HepG2 (cell line): Measurements from ENCODE around the gene SLC22A14. TPM values are rescaled to one million over a fixed set of nuclear protein-coding genes. Genes with fewer than 3 reads are reported as not detected.
A peak's percentile ranks its signal among the peaks of the same experiment; 100 is the strongest.

Experiments used
- CCAR2 ChIP-seq: fragments of 200-400 bp; formaldehyde crosslinking; optimal IDR thresholded peaks from 2 replicates; pipeline ENCODE3; 2018; ENCODE audit warnings: low read depth, mild to moderate bottlenecking, low read length, moderate library complexity
- CENPBD1 ChIP-seq: sonication (generic); formaldehyde crosslinking; IDR thresholded peaks from 2 replicates; pipeline ENCODE4 v1.8.0; 2022; ENCODE audit warnings: missing genetic modification reagents, low read depth, mild to moderate bottlenecking, borderline replicate concordance
- MATR3 ChIP-seq: sonication (generic); formaldehyde crosslinking; IDR thresholded peaks from 2 replicates; pipeline ENCODE4 v1.4.0; 2020; ENCODE audit warnings: missing genetic modification reagents
- MTA3 ChIP-seq: sonication (generic); formaldehyde crosslinking; IDR thresholded peaks from 2 replicates; pipeline ENCODE4 v1.4.0; 2020; ENCODE audit warnings: missing genetic modification reagents
- NCOA5 ChIP-seq: sonication (generic); formaldehyde crosslinking; IDR thresholded peaks from 2 replicates; pipeline ENCODE4 v1.4.0; 2020; ENCODE audit warnings: missing genetic modification reagents
- NFIC ChIP-seq: IDR thresholded peaks from 2 replicates; pipeline ENCODE4 v1.6.1; 2012; ENCODE audit warnings: mild to moderate bottlenecking, low read length, inconsistent platforms
- RARG ChIP-seq: sonication (generic); formaldehyde crosslinking; IDR thresholded peaks from 2 replicates; pipeline ENCODE4 v1.4.0; 2020; ENCODE audit warnings: low read depth, mild to moderate bottlenecking, missing genetic modification reagents
- SMAD3 ChIP-seq: sonication (generic); formaldehyde crosslinking; IDR thresholded peaks from 2 replicates; pipeline ENCODE4 v1.4.0; 2020; ENCODE audit warnings: missing genetic modification reagents
- SMARCE1 ChIP-seq: fragments of 450-650 bp; IDR thresholded peaks from 2 replicates; pipeline ENCODE4 v1.6.1; 2017; ENCODE audit warnings: borderline replicate concordance
- ZBTB26 ChIP-seq: IDR thresholded peaks from 2 replicates; pipeline ENCODE4 v1.6.1; 2016; ENCODE audit warnings: missing compliant biosample characterization, missing genetic modification reagents, borderline replicate concordance
- ZNF17 ChIP-seq: sonication (generic); formaldehyde crosslinking; IDR thresholded peaks from 2 replicates; pipeline ENCODE4 v1.5.0; 2020; ENCODE audit warnings: mild to moderate bottlenecking, missing genetic modification reagents
- ZNF564 ChIP-seq: sonication (generic); formaldehyde crosslinking; IDR thresholded peaks from 2 replicates; pipeline ENCODE4 v1.8.1; 2023; ENCODE audit warnings: mild to moderate bottlenecking, missing genetic modification reagents
- ZNF605 ChIP-seq: sonication (generic); formaldehyde crosslinking; IDR thresholded peaks from 2 replicates; pipeline ENCODE4 v1.8.0; 2022; ENCODE audit warnings: mild to moderate bottlenecking, missing genetic modification reagents
- ZNF720 ChIP-seq: sonication (generic); formaldehyde crosslinking; IDR thresholded peaks from 2 replicates; pipeline ENCODE4 v1.4.0; 2020; ENCODE audit warnings: missing genetic modification reagents
- ZNF772 ChIP-seq: sonication (generic); formaldehyde crosslinking; IDR thresholded peaks from 2 replicates; pipeline ENCODE4 v1.5.0; 2020; ENCODE audit warnings: mild to moderate bottlenecking, missing genetic modification reagents
- ZNF775 ChIP-seq: sonication (generic); formaldehyde crosslinking; IDR thresholded peaks from 2 replicates; pipeline ENCODE4 v1.4.0; 2020; ENCODE audit warnings: missing genetic modification reagents, mild to moderate bottlenecking, moderate library complexity, borderline replicate concordance
- ZNF83 ChIP-seq: sonication (generic); formaldehyde crosslinking; IDR thresholded peaks from 2 replicates; pipeline ENCODE4 v1.4.0; 2020; ENCODE audit warnings: missing genetic modification reagents, mild to moderate bottlenecking, borderline replicate concordance
- ZSCAN25 ChIP-seq: sonication (generic); formaldehyde crosslinking; IDR thresholded peaks from 2 replicates; pipeline ENCODE4 v1.8.0; 2022; ENCODE audit warnings: mild to moderate bottlenecking, missing genetic modification reagents
- polyA plus RNA-seq, 8 experiments: library from polyadenylated mRNA; depleted of rRNA in 3 of 8; stranded (reverse) in 7 of 8; unstranded in 1 of 8; fragments of >200 nt; fragmentation: Illumina TruSeq in 4 of 8; extraction: Trizol in 4 of 8; gene quantifications; 2 replicates each; pipeline versions ENCODE4 v1.2.1 to v1.2.3, GENCODE V29; 2011 to 2016; ENCODE audit warnings: low read depth in 4 of 8, missing spikeins in 1 of 8, mixed read lengths in 1 of 8; ENCODE audit not compliant: insufficient read depth in 1 of 8
- total RNA-seq, 5 experiments: library from RNA; depleted of rRNA; stranded (reverse); fragments of >200 nt; fragmentation: Illumina TruSeq; extraction: Trizol; gene quantifications; 2 replicates each; pipeline ENCODE4 v1.2.3, GENCODE V29; 2016; ENCODE audit warnings: low read depth in 1 of 5
- TF ChIP-seq, protein P1 (sequence below): sonication (generic); formaldehyde crosslinking; IDR thresholded peaks from 2 replicates; pipeline ENCODE4 v1.4.0; 2020; ENCODE audit warnings: mild to moderate bottlenecking, missing genetic modification reagents
- TF ChIP-seq, protein P2 (sequence below): sonication (generic); formaldehyde crosslinking; IDR thresholded peaks from 2 replicates; pipeline ENCODE4 v1.4.0; 2020; ENCODE audit warnings: mild to moderate bottlenecking, low read depth, missing genetic modification reagents
- TF ChIP-seq, protein P3 (sequence below): sonication (generic); formaldehyde crosslinking; IDR thresholded peaks from 2 replicates; pipeline ENCODE4 v1.4.0; 2020; ENCODE audit warnings: missing genetic modification reagents, borderline replicate concordance
- TF ChIP-seq, protein P4 (sequence below): sonication (generic); formaldehyde crosslinking; IDR thresholded peaks from 2 replicates; pipeline ENCODE4 v1.4.0; 2020; ENCODE audit warnings: missing genetic modification reagents

The SLC22A14 gene
- total and polyA plus RNA-seq, 2 of the 13 experiments (the other 11 are each of a cell fraction or from before 2014, with no cell fraction given): 0.03 TPM; not detected in 1

DNA sequence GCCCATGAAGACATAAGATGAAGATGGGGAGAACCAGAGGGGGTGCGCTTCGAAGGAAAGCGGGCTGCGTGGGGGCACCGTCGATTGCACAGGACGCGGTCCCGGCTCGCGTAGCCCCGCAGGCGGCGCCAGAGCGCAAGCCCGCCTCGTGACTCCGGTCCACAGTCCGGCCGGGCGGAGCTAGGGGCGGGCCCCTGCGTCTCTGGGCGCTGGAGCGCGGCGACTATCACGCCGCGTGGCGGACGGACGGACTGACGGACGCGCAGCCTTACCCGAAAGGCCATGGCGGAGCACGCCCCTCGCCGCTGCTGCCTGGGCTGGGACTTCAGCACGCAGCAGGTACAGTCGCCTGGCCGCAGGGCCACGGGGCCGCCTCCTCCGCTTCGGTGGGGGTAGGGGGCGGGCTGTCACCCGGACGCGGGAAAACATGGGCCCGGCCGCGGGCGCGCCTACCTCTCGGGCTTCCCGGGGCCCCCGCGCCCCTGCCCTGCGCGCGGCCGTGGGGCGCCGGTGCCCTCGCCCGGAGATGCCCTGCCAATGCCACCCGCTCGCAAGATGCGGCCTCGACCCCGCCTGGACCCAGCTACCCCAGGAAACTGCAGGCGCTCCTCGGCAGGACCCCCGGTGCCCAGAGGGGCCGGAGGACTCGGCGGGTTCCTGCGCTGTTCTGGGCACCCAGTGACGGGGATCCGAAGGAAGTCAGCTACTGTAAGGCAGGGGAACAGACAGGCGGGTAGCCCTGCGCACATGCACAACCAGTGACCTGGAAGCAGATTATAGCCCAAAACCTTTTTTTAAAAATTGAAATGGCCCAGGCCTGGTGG is 64.7 kb downstream of the SLC22A14 start, which contains the start of gene XYLB (continued):
- TF ChIP-seq RARG (0 out of 2 replicates have a peak, but pooled peaks have one; percentile 42), NCOA5 (no peak), CCAR2 (no peak), ZNF772 (CRISPR knock-in tag) (peak; percentile 97), CENPBD1 (no peak; the same call in 1 of the 2 replicates), ZSCAN25 (CRISPR knock-in tag) (peak; percentile 78), ZNF83 (peak; percentile 85; the same call in 1 of the 2 replicates), NFIC (no peak), ZNF17 (peak; percentile 90; the same call in 1 of the 2 replicates), ZNF605 (CRISPR knock-in tag) (peak; percentile 92), ZNF720 (CRISPR knock-in tag) (no peak), ZBTB26 (CRISPR knock-in tag) (peak; percentile 83), ZNF564 (CRISPR knock-in tag) (peak; percentile 95), SMAD3 (peak; percentile 28; the same call in 1 of the 2 replicates), MTA3 (no peak), MATR3 (CRISPR knock-in tag) (no peak), SMARCE1 (no peak), ZNF775 (CRISPR knock-in tag) (no peak)
- TF ChIP-seq, protein P1, sequence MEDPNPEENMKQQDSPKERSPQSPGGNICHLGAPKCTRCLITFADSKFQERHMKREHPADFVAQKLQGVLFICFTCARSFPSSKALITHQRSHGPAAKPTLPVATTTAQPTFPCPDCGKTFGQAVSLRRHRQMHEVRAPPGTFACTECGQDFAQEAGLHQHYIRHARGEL (CRISPR knock-in tag): peak; percentile 92; the same call in 1 of the 2 replicates
- TF ChIP-seq, protein P2, sequence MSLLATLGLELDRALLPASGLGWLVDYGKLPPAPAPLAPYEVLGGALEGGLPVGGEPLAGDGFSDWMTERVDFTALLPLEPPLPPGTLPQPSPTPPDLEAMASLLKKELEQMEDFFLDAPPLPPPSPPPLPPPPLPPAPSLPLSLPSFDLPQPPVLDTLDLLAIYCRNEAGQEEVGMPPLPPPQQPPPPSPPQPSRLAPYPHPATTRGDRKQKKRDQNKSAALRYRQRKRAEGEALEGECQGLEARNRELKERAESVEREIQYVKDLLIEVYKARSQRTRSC: no peak
- TF ChIP-seq, protein P3, sequence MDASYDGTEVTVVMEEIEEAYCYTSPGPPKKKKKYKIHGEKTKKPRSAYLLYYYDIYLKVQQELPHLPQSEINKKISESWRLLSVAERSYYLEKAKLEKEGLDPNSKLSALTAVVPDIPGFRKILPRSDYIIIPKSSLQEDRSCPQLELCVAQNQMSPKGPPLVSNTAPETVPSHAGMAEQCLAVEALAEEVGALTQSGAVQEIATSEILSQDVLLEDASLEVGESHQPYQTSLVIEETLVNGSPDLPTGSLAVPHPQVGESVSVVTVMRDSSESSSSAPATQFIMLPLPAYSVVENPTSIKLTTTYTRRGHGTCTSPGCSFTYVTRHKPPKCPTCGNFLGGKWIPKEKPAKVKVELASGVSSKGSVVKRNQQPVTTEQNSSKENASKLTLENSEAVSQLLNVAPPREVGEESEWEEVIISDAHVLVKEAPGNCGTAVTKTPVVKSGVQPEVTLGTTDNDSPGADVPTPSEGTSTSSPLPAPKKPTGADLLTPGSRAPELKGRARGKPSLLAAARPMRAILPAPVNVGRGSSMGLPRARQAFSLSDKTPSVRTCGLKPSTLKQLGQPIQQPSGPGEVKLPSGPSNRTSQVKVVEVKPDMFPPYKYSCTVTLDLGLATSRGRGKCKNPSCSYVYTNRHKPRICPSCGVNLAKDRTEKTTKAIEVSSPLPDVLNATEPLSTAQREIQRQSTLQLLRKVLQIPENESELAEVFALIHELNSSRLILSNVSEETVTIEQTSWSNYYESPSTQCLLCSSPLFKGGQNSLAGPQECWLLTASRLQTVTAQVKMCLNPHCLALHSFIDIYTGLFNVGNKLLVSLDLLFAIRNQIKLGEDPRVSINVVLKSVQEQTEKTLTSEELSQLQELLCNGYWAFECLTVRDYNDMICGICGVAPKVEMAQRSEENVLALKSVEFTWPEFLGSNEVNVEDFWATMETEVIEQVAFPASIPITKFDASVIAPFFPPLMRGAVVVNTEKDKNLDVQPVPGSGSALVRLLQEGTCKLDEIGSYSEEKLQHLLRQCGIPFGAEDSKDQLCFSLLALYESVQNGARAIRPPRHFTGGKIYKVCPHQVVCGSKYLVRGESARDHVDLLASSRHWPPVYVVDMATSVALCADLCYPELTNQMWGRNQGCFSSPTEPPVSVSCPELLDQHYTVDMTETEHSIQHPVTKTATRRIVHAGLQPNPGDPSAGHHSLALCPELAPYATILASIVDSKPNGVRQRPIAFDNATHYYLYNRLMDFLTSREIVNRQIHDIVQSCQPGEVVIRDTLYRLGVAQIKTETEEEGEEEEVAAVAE (CRISPR knock-in tag): peak; percentile 79
- TF ChIP-seq, protein P4, sequence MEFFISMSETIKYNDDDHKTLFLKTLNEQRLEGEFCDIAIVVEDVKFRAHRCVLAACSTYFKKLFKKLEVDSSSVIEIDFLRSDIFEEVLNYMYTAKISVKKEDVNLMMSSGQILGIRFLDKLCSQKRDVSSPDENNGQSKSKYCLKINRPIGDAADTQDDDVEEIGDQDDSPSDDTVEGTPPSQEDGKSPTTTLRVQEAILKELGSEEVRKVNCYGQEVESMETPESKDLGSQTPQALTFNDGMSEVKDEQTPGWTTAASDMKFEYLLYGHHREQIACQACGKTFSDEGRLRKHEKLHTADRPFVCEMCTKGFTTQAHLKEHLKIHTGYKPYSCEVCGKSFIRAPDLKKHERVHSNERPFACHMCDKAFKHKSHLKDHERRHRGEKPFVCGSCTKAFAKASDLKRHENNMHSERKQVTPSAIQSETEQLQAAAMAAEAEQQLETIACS (CRISPR knock-in tag): peak; percentile 66
